ENCODE data around the gene INPP5B.

- TF ChIP-seq EZH2 (IDR thresholded peaks at IDR 0.05; ENCODE audit: insufficient read depth, poor library complexity, severe bottlenecking) (no peak), EZH2phosphoT487 (IDR thresholded peaks at IDR 0.05; ENCODE audit: insufficient read depth, low read depth) (no peak)
Observed at GRCh38 chr1:37931102-37931360, 15.8 kb downstream of the INPP5B start.

Measured in GM23248 (cell line).